SK-N-SH (cell line): Measurements from ENCODE around the gene CDCP2.

ENCODE experiments used
- CTCF ChIP-seq: fragments of 200-600 bp; sonication (generic); IDR thresholded peaks from 2 replicates; pipeline ENCODE4 v1.6.1; 2017; ENCODE audit warnings: antibody characterized with exemption, mild to moderate bottlenecking, moderate library complexity
- MXI1 ChIP-seq: IDR thresholded peaks from 2 replicates; pipeline ENCODE4 v1.6.1; 2012; ENCODE audit warnings: mild to moderate bottlenecking, low read depth, low read length, improper control_type of control experiment

GRCh38 chr1:54124472-54124871 lies 28.3 kb downstream of the CDCP2 start:
- no peak for TF ChIP-seq CTCF
- no peak for TF ChIP-seq MXI1
